HEK293 (cell line): Measurements from ENCODE around the gene ABCC10.

Experiments used
- CTCF ChIA-PET: fragments of 350-600 bp; formaldehyde crosslinking; extraction: SDS; loops from one replicate; lab custom pipeline; 2021; ENCODE audit warnings: antibody characterized with exemption; lab: Yijun Ruan, JAX
- POLR2A ChIA-PET: fragments of 300-600 bp; formaldehyde crosslinking; extraction: SDS; loops from one replicate; lab custom pipeline; 2020; ENCODE audit warnings: antibody characterized with exemption, inconsistent platforms; lab: Yijun Ruan, JAX
- H3K27ac ChIP-seq: fragments of 200-500 bp; sonication (Bioruptor generic); 2 replicates; pipeline ENCODE4 v1.5.1; 2014; ENCODE audit warnings: low read depth, low read length, control low read depth, inconsistent platforms; ENCODE audit errors: extremely low read depth
- H3K36me3 ChIP-seq, 2 experiments: fragments of 200-500 bp in 1 of 2; sonication (Bioruptor generic) in 1 of 2; 1 replicate in 1 of 2; 2 replicates in 1 of 2; pipeline ENCODE4 v1.5.1; 2014 to 2017; ENCODE audit warnings: inconsistent platforms in 2 of 2, low read length in 2 of 2; ENCODE audit not compliant: control insufficient read depth in 2 of 2, insufficient read depth in 1 of 2
- H3K4me1 ChIP-seq: fragments of 200-500 bp; sonication (Bioruptor generic); 2 replicates; pipeline ENCODE4 v1.5.1; 2014; ENCODE audit warnings: mild to moderate bottlenecking, low read length, inconsistent platforms; ENCODE audit not compliant: control insufficient read depth, insufficient read depth
- H3K4me3 ChIP-seq: 2 replicates; pipeline ENCODE4 v1.5.1; 2011; ENCODE audit warnings: low read depth, mild to moderate bottlenecking, control low read depth, low read length, moderate library complexity
- H3K9me3 ChIP-seq: fragments of 200-500 bp; sonication (Bioruptor generic); 2 replicates; pipeline ENCODE4 v1.5.1; 2014; ENCODE audit warnings: low read depth, low read length, inconsistent platforms; ENCODE audit not compliant: control insufficient read depth, insufficient read depth
- CTCF ChIP-seq: fragments of 450-650 bp; formaldehyde crosslinking; IDR thresholded peaks from 2 replicates; pipeline ENCODE4 v1.5.1; 2016; ENCODE audit warnings: missing biosample characterization, missing genetic modification characterization
- ELK4 ChIP-seq: IDR thresholded peaks from 2 replicates; pipeline ENCODE4 v1.6.1; 2011; ENCODE audit warnings: mild to moderate bottlenecking, low read depth, low read length, borderline replicate concordance
- GLI4 ChIP-seq: fragments of 450-650 bp; formaldehyde crosslinking; IDR thresholded peaks from 2 replicates; pipeline ENCODE4 v1.5.1; 2016; ENCODE audit warnings: missing biosample characterization, missing genetic modification characterization
- HIC1 ChIP-seq: fragments of 450-650 bp; formaldehyde crosslinking; IDR thresholded peaks from 2 replicates; pipeline ENCODE4 v1.5.1; 2016; ENCODE audit warnings: missing biosample characterization, missing genetic modification characterization
- HOXD13 ChIP-seq: sonication (generic); formaldehyde crosslinking; IDR thresholded peaks from 2 replicates; pipeline ENCODE4 v1.8.0; 2022; ENCODE audit warnings: missing genetic modification reagents, borderline replicate concordance
- MZF1 ChIP-seq: fragments of 450-650 bp; formaldehyde crosslinking; IDR thresholded peaks from 2 replicates; pipeline ENCODE4 v1.5.1; 2017; ENCODE audit warnings: missing biosample characterization, missing genetic modification characterization, borderline replicate concordance
- ZBTB8A ChIP-seq: fragments of 450-650 bp; formaldehyde crosslinking; IDR thresholded peaks from 2 replicates; pipeline ENCODE4 v1.5.1; 2016; ENCODE audit warnings: missing biosample characterization, missing genetic modification characterization
- ZFHX2 ChIP-seq: fragments of 450-650 bp; formaldehyde crosslinking; conservative IDR thresholded peaks from 2 replicates; pipeline ENCODE4 v1.5.1; 2016; ENCODE audit warnings: missing biosample characterization, missing genetic modification characterization
- ZNF146 ChIP-seq: fragments of 450-650 bp; formaldehyde crosslinking; IDR thresholded peaks from 2 replicates; pipeline ENCODE4 v1.5.1; 2016; ENCODE audit warnings: missing biosample characterization, missing genetic modification characterization
- ZNF354C ChIP-seq: fragments of 450-650 bp; formaldehyde crosslinking; IDR thresholded peaks from 2 replicates; pipeline ENCODE4 v1.5.1; 2016; ENCODE audit warnings: missing biosample characterization, missing genetic modification characterization, low read depth, borderline replicate concordance
- ZNF362 ChIP-seq: fragments of 450-650 bp; formaldehyde crosslinking; IDR thresholded peaks from 2 replicates; pipeline ENCODE4 v1.5.1; 2016; ENCODE audit warnings: missing biosample characterization, missing genetic modification characterization
- ZNF366 ChIP-seq: fragments of 450-650 bp; formaldehyde crosslinking; conservative IDR thresholded peaks from 2 replicates; pipeline ENCODE4 v1.5.1; 2016; ENCODE audit warnings: missing biosample characterization, missing genetic modification characterization
- ZNF549 ChIP-seq: fragments of 450-650 bp; IDR thresholded peaks from 2 replicates; pipeline ENCODE4 v1.5.1; 2018; ENCODE audit warnings: missing biosample characterization, missing genetic modification characterization, mild to moderate bottlenecking, inconsistent platforms, moderate library complexity
- ZNF600 ChIP-seq: fragments of 450-650 bp; formaldehyde crosslinking; IDR thresholded peaks from 2 replicates; pipeline ENCODE4 v1.5.1; 2016; ENCODE audit warnings: missing biosample characterization, missing genetic modification characterization
- ZNF645 ChIP-seq: fragments of 450-650 bp; formaldehyde crosslinking; IDR thresholded peaks from 2 replicates; pipeline ENCODE4; 2016; ENCODE audit warnings: missing biosample characterization, missing genetic modification characterization
- ZNF654 ChIP-seq: fragments of 450-650 bp; formaldehyde crosslinking; IDR thresholded peaks from 2 replicates; pipeline ENCODE4 v1.5.1; 2016; ENCODE audit warnings: low read depth, missing biosample characterization, missing genetic modification characterization
- ZNF658 ChIP-seq: fragments of 450-650 bp; formaldehyde crosslinking; IDR thresholded peaks from 2 replicates; pipeline ENCODE4; 2016; ENCODE audit warnings: missing biosample characterization, missing genetic modification characterization
- ZNF701 ChIP-seq: fragments of 450-650 bp; formaldehyde crosslinking; IDR thresholded peaks from 2 replicates; pipeline ENCODE4 v1.5.1; 2016; ENCODE audit warnings: missing biosample characterization, missing genetic modification characterization
- ZSCAN23 ChIP-seq: fragments of 450-650 bp; formaldehyde crosslinking; IDR thresholded peaks from 2 replicates; pipeline ENCODE4 v1.5.1; 2016; ENCODE audit warnings: missing biosample characterization, missing genetic modification characterization

Gene ABCC10

GRCh38 chr6:43401730-43402129, 25.6 kb upstream of the ABCC10 start:
- Histone ChIP-seq H3K4me3 (no peak overlapping the region), H3K4me1 (no peaks in the 10 kb centered on the region), H3K9me3 (no peaks in the 10 kb centered on the region), H3K36me3 (peaks cover 0 to 77% of the 10 kb centered on the region in 2 experiments; a peak in 1 of 3 replicates), H3K27ac (no peak overlapping the region)
- CTCF ChIA-PET: interaction anchor here (0.7 to 1.6 kb wide), 2 partner anchors 105 to 145 kb away, joined by 3 read pairs; no protein-coding TSS in a partner anchor
- no peak for TF ChIP-seq ZNF362 (tag by site-specific recombination)
- no peak for TF ChIP-seq ZNF658 (tag by site-specific recombination)
- TF ChIP-seq ZFHX2: no peak
- TF ChIP-seq ZNF701 (tag by site-specific recombination): no peak
- POLR2A ChIA-PET: interaction anchor here (1.2 kb wide), 1 partner anchor 26 kb away, joined by 3 read pairs; the partner anchor contains the start of gene ABCC10

- H3K36me3 ChIP-seq: peaks cover 0 to 81% of the 10 kb centered on the region in 2 experiments; a peak in 1 of 3 replicates
- no peaks in the 10 kb centered on the region for H3K4me1 ChIP-seq
- TF ChIP-seq ZNF654 (tag by site-specific recombination) (no peak), HOXD13 (no peak), HIC1 (no peak), ZBTB8A (tag by site-specific recombination) (no peak), ZNF366 (no peak), ZNF645 (tag by site-specific recombination) (no peak), ZNF549 (tag by site-specific recombination) (no peak), ZNF146 (no peak), ZNF600 (tag by site-specific recombination) (no peak)
- no peak overlapping the region for H3K27ac ChIP-seq
- H3K9me3 ChIP-seq: no peaks in the 10 kb centered on the region
- no peak overlapping the region for H3K4me3 ChIP-seq
- ChIA-PET CTCF (interaction anchor here (0.6 to 1.6 kb wide), 6 partner anchors 48 to 456 kb away, joined by 3 to 4 read pairs (median 3); no protein-coding TSS in a partner anchor), POLR2A (interaction anchor here (0.9 kb wide), 1 partner anchor 33 kb away, joined by 3 read pairs; the partner anchor contains the start of gene ZNF318)
Measured at GRCh38 chr6:43402820-43403219, 24.5 kb upstream of the ABCC10 start.

GRCh38 chr6:43405354-43405753, 22.0 kb upstream of the ABCC10 start:
- Histone ChIP-seq H3K4me3 (no peak overlapping the region), H3K4me1 (no peaks in the 10 kb centered on the region), H3K9me3 (no peaks in the 10 kb centered on the region), H3K36me3 (peaks cover 0 to 80% of the 10 kb centered on the region in 2 experiments; a peak in 1 of 3 replicates), H3K27ac (no peak overlapping the region)
- ChIA-PET POLR2A (no interaction called here), CTCF (no interaction called here)
- TF ChIP-seq MZF1 (tag by site-specific recombination) (no peak), ZSCAN23 (tag by site-specific recombination) (no peak), ELK4 (no peak), CTCF (no peak), ZNF600 (tag by site-specific recombination) (no peak), ZNF354C (tag by site-specific recombination) (no peak), GLI4 (tag by site-specific recombination) (no peak)
